MM.1S (cell line): ENCODE results near the gene TCF12.

Source experiments
- DNase-seq: peaks from one replicate; pipeline ENCODE4 v3.0.0-alpha.2; 2015
- H2AFZ ChIP-seq: fragments of 300-600 bp; sonication (generic); 2 replicates; pipeline ENCODE4 v1.6.0; 2016; ENCODE audit warnings: antibody characterized with exemption, low read length
- H3F3A ChIP-seq: fragments of 300-600 bp; sonication (generic); 2 replicates; pipeline ENCODE4 v1.6.1; 2016; ENCODE audit warnings: mild to moderate bottlenecking, antibody characterized with exemption, low read length, moderate library complexity, mixed read lengths; ENCODE audit not compliant: insufficient read depth
- H3K27ac ChIP-seq: fragments of 300-600 bp; sonication (generic); 2 replicates; pipeline ENCODE4 v1.5.1; 2016; ENCODE audit warnings: mild to moderate bottlenecking, low read length
- H3K27me3 ChIP-seq: fragments of 300-600 bp; sonication (generic); replicated peaks from 2 replicates; pipeline ENCODE4 v1.6.0; 2016; ENCODE audit warnings: low read length; ENCODE audit not compliant: insufficient read depth
- H3K36me3 ChIP-seq: fragments of 300-600 bp; sonication (generic); replicated peaks from 2 replicates; pipeline ENCODE4 v1.6.1; 2016; ENCODE audit warnings: mild to moderate bottlenecking, low read length, mixed read lengths; ENCODE audit not compliant: insufficient read depth
- H3K4me1 ChIP-seq: fragments of 300-600 bp; sonication (generic); 2 replicates; pipeline ENCODE4 v1.6.1; 2016; ENCODE audit warnings: low read length, mixed read lengths
- H3K4me2 ChIP-seq: fragments of 300-600 bp; sonication (generic); 2 replicates; pipeline ENCODE4 v1.6.0; 2016; ENCODE audit warnings: low read depth, low read length
- H3K4me3 ChIP-seq: fragments of 300-600 bp; sonication (generic); 2 replicates; pipeline ENCODE4 v1.5.1; 2016; ENCODE audit warnings: low read length, mixed read lengths
- H3K79me2 ChIP-seq: fragments of 300-600 bp; sonication (generic); 2 replicates; pipeline ENCODE4 v1.6.1; 2016; ENCODE audit warnings: mixed run types, low read length, mixed read lengths
- H3K9ac ChIP-seq: fragments of 300-600 bp; sonication (generic); 2 replicates; pipeline ENCODE4 v1.6.1; 2016; ENCODE audit warnings: low read length, mixed read lengths
- H3K9me2 ChIP-seq: fragments of 300-600 bp; sonication (generic); replicated peaks from 2 replicates; pipeline ENCODE4 v1.6.1; 2016; ENCODE audit warnings: mild to moderate bottlenecking, low read length, mixed read lengths; ENCODE audit not compliant: insufficient read depth
- H3K9me3 ChIP-seq: fragments of 300-600 bp; sonication (generic); replicated peaks from 2 replicates; pipeline ENCODE4 v1.6.1; 2016; ENCODE audit warnings: mild to moderate bottlenecking, low read length, mixed read lengths; ENCODE audit not compliant: insufficient read depth
- H4K20me1 ChIP-seq: fragments of 300-600 bp; sonication (generic); 2 replicates; pipeline ENCODE4 v1.6.1; 2016; ENCODE audit warnings: mild to moderate bottlenecking, low read length, moderate library complexity, mixed read lengths; ENCODE audit not compliant: insufficient read depth
- CTCF ChIP-seq: fragments of 300-600 bp; sonication (generic); IDR thresholded peaks from 2 replicates; pipeline ENCODE4 v1.5.1; 2016; ENCODE audit warnings: antibody characterized with exemption, low read length, mixed read lengths
- EZH2 ChIP-seq: fragments of 300-600 bp; sonication (generic); optimal IDR thresholded peaks from 2 replicates; pipeline ENCODE3; 2017; ENCODE audit warnings: low read depth, mild to moderate bottlenecking, antibody characterized with exemption, low read length, mixed read lengths
- EZH2phosphoT487 ChIP-seq: fragments of 300-600 bp; sonication (generic); IDR thresholded peaks from 2 replicates; pipeline ENCODE4 v1.6.1; 2018; ENCODE audit warnings: antibody characterized with exemption, low read length

The TCF12 gene

GRCh38 chr15:57273402-57273801, 355.0 kb downstream of the TCF12 start:
- no peaks in the 10 kb centered on the region for H3K79me2 ChIP-seq
- no peaks in the 10 kb centered on the region for H4K20me1 ChIP-seq
- no peaks in the 10 kb centered on the region for H3K9me2 ChIP-seq
- no peak overlapping the region for H3K4me3 ChIP-seq
- no peak overlapping the region for H3K4me2 ChIP-seq
- no peak overlapping the region for H3K9ac ChIP-seq
- no peaks in the 10 kb centered on the region for H3F3A ChIP-seq
- H3K4me1 ChIP-seq = no peaks in the 10 kb centered on the region
- H3K9me3 ChIP-seq = no peaks in the 10 kb centered on the region
- no peak overlapping the region for H2AFZ ChIP-seq
- H3K27me3 ChIP-seq = no peaks in the 10 kb centered on the region
- no peak for DNase-seq
- no peaks in the 10 kb centered on the region for H3K36me3 ChIP-seq
- no peak overlapping the region for H3K27ac ChIP-seq
- TF ChIP-seq CTCF (no peak), EZH2phosphoT487 (no peak), EZH2 (no peak)

- no peak overlapping the region for H3K4me3 ChIP-seq
- no peaks in the 10 kb centered on the region for H3K36me3 ChIP-seq
- H3K9me2 ChIP-seq = no peaks in the 10 kb centered on the region
- H3K27ac ChIP-seq = no peak overlapping the region
- no peak overlapping the region for H3K9ac ChIP-seq
- no peaks in the 10 kb centered on the region for H3K27me3 ChIP-seq
- H3K9me3 ChIP-seq = no peaks in the 10 kb centered on the region
- H3K79me2 ChIP-seq = no peaks in the 10 kb centered on the region
- H3K4me2 ChIP-seq = no peak overlapping the region
- H3F3A ChIP-seq = no peaks in the 10 kb centered on the region
- TF ChIP-seq EZH2phosphoT487 (no peak), EZH2 (no peak), CTCF (no peak)
- no peak overlapping the region for H2AFZ ChIP-seq
- no peak for DNase-seq
- H3K4me1 ChIP-seq = no peaks in the 10 kb centered on the region
- H4K20me1 ChIP-seq = no peaks in the 10 kb centered on the region
These were observed 360.0 kb downstream of the TCF12 start for GRCh38 chr15:57278439-57278838.

GRCh38 chr15:57280464-57280863, 362.0 kb downstream of the TCF12 start:
- Histone ChIP-seq H3K79me2 (no peaks in the 10 kb centered on the region), H3K9me3 (no peaks in the 10 kb centered on the region), H3K27me3 (no peaks in the 10 kb centered on the region), H2AFZ (no peak overlapping the region), H3K4me3 (no peak overlapping the region), H3F3A (no peaks in the 10 kb centered on the region), H3K36me3 (no peaks in the 10 kb centered on the region), H3K4me1 (no peaks in the 10 kb centered on the region), H3K4me2 (no peak overlapping the region), H3K27ac (no peak overlapping the region), H4K20me1 (no peaks in the 10 kb centered on the region), H3K9me2 (no peaks in the 10 kb centered on the region), H3K9ac (no peak overlapping the region)
- no peak for TF ChIP-seq EZH2
- TF ChIP-seq EZH2phosphoT487 = no peak
- TF ChIP-seq CTCF = no peak
- no peak for DNase-seq
